Spleen (tissue), 7 donors: ENCODE data around the gene ITM2C.

ENCODE experiments used
- POLR2A ChIP-seq, 3 donors: fragments of 450-650 bp; IDR thresholded peaks; one replicate each; pipeline ENCODE4 v1.5.1; 2017; ENCODE audit warnings: antibody characterized with exemption in 3 of 3, mild to moderate bottlenecking in 1 of 3
- TF ChIP-seq, protein P1 (sequence below), 11 experiments: fragments of 200-600 bp in 7 of 11; fragments of 450-650 bp in 4 of 11; sonication (generic) in 4 of 11; IDR thresholded peaks in 8 of 11; conservative IDR thresholded peaks in 3 of 11; 1 replicate in 7 of 11; 2 replicates in 4 of 11; pipeline versions ENCODE4 v1.4.0 to v1.8.0; 2016 to 2021; ENCODE audit warnings: antibody characterized with exemption in 11 of 11, inconsistent platforms in 4 of 11, mild to moderate bottlenecking in 1 of 11
- donor health status: DM: no; HTN: no; CAD: no; lungs with moderate emphysema.
- donor health status: DM: no; HTN: no; CAD: no.
- donor health status: DM: no; HTN: no; CAD: no.

DNA sequence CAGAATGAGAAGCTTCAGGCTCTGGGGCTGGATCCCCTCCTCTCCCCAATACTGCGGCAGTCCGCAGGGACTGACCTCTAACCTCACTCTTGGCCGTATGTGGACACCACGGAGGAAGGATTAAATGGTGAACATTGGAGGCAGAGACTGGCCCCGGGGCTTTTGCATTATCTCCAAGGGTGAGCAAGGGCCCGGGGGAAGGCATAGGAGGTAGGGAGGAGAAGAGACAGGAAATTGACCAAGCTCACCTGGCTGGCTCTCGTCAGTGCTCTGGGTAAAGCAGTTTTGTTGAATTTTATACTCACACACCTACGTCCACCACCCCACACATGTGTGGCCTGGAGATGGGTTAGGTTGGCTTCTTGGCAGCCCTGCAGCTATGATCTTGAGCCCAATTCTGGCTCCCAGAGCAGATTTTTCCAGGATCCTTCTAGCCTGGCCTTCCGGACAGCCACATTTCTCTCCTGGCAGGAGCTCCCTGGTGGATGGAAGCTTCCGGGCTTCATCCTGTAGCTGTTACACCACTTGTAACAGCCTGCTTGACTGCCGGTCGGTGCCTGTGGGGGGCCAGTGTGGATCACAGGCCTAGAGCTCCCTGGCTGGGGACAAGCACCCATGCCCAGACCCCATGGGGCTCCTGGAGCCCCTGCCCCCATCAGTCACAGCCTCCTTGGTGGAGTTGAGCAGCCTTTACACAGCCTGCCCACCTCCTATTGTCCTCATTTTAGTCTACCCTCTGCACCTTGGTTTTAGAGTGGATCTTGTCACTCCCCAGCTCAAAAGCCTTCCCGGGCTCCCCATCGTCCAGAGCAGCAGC lies 7.6 kb downstream of the ITM2C start:
- TF ChIP-seq, protein P1, sequence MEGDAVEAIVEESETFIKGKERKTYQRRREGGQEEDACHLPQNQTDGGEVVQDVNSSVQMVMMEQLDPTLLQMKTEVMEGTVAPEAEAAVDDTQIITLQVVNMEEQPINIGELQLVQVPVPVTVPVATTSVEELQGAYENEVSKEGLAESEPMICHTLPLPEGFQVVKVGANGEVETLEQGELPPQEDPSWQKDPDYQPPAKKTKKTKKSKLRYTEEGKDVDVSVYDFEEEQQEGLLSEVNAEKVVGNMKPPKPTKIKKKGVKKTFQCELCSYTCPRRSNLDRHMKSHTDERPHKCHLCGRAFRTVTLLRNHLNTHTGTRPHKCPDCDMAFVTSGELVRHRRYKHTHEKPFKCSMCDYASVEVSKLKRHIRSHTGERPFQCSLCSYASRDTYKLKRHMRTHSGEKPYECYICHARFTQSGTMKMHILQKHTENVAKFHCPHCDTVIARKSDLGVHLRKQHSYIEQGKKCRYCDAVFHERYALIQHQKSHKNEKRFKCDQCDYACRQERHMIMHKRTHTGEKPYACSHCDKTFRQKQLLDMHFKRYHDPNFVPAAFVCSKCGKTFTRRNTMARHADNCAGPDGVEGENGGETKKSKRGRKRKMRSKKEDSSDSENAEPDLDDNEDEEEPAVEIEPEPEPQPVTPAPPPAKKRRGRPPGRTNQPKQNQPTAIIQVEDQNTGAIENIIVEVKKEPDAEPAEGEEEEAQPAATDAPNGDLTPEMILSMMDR (IDR thresholded peaks at IDR 0.05 in 8 of 11, conservative IDR thresholded peaks at IDR 0.05 in 3 of 11): no peak
- TF ChIP-seq POLR2A (IDR thresholded peaks at IDR 0.05): no peak
